D721Med (cell line): ENCODE data around the gene AMH.
A peak's percentile ranks its signal among the peaks of the same experiment; 100 is the strongest.

ENCODE experiments used
- DNase-seq: peaks from one replicate; pipeline ENCODE4 v3.0.0; 2011; ENCODE audit warnings: low spot score; ENCODE audit not compliant: insufficient read length
- FAIRE-seq: peaks from 2 replicates; lab custom pipeline; 2011; peaks lifted over from hg19 to GRCh38; lab: Jason Lieb, UNC
- CTCF ChIP-seq: IDR thresholded peaks from 2 replicates; pipeline ENCODE4 v1.5.1; 2012; ENCODE audit warnings: mild to moderate bottlenecking, control low read depth; ENCODE audit not compliant: insufficient read depth; ENCODE audit errors: missing control alignments

The AMH gene

GRCh38 chr19:2259336-2259735 is 10.2 kb downstream of the AMH start:
- DNase-seq: no peak

GRCh38 chr19:2260341-2260805 is 11.2 kb downstream of the AMH start:
- no peak for TF ChIP-seq CTCF
- DNase-seq: no peak
- no peak for FAIRE-seq

More at GRCh38 chr19:2259336-2259735, 10.2 kb downstream of the AMH start:
- TF ChIP-seq CTCF: no peak
- no peak for FAIRE-seq

GRCh38 chr19:2261438-2262172 is 12.5 kb downstream of the AMH start:
- no peak for FAIRE-seq
- DNase-seq: no peak
- TF ChIP-seq CTCF: peak; percentile 59

- no peak for TF ChIP-seq CTCF
- DNase-seq (no peak), FAIRE-seq (no peak)
These were observed 17.3 kb downstream of the AMH start for GRCh38 chr19:2266183-2266993.

- no peak for TF ChIP-seq CTCF
- no peak for FAIRE-seq
- no peak for DNase-seq
These were observed 19.3 kb downstream of the AMH start for GRCh38 chr19:2268480-2268830.

- DNase-seq (no peak), FAIRE-seq (no peak)
- no peak for TF ChIP-seq CTCF
These were observed 19.7 kb downstream of the AMH start for GRCh38 chr19:2268861-2269243.
